Upper lobe of left lung (tissue), 6 donors: Measurements from ENCODE around the gene TSHZ2. TPM values are rescaled to one million over a fixed set of nuclear protein-coding genes. Genes with fewer than 3 reads are reported as not detected.

ENCODE experiments used
- ATAC-seq, 2 donors: fragments of 200-7000 bp; cut with Tn5 transposase; one replicate each; pipeline ENCODE4 v1.9.1; 2022; ENCODE audit warnings: mild to moderate bottlenecking in 2 of 2, moderate library complexity in 2 of 2; ENCODE audit not compliant: low FRiP score in 2 of 2
- DNase-seq, 2 donors: peaks; one replicate each; pipeline ENCODE4 v3.0.0-alpha.2; 2019 to 2020
- H3K27ac ChIP-seq, 4 donors: fragments of 200-600 bp; sonication (generic); one replicate each; pipeline ENCODE4 v1.5.1; 2016 to 2019
- H3K27me3 ChIP-seq, 4 donors: fragments of 200-600 bp; sonication (generic); one replicate each; pipeline ENCODE4 v1.5.1; 2017 to 2019
- H3K36me3 ChIP-seq, 4 donors: fragments of 200-600 bp; sonication (generic); one replicate each; pipeline ENCODE4 v1.5.1; 2016 to 2019
- H3K4me1 ChIP-seq, 4 donors: fragments of 200-600 bp; sonication (generic); one replicate each; pipeline ENCODE4 v1.5.1; 2018 to 2019
- H3K4me3 ChIP-seq, 4 donors: fragments of 200-600 bp; sonication (generic); one replicate each; pipeline ENCODE4 v1.5.1; 2017 to 2019; ENCODE audit warnings: mild to moderate bottlenecking in 2 of 4, moderate library complexity in 1 of 4
- H3K9me3 ChIP-seq, 4 donors: fragments of 200-600 bp; sonication (generic); one replicate each; pipeline ENCODE4 v1.5.1; 2018 to 2019
- EP300 ChIP-seq, 4 donors: sonication (generic); formaldehyde crosslinking; IDR thresholded peaks; one replicate each; pipeline ENCODE4 v1.5.1; 2017; ENCODE audit warnings: antibody characterized with exemption in 4 of 4, control low read depth in 2 of 4
- POLR2A ChIP-seq, 4 donors: fragments of 450-650 bp; IDR thresholded peaks; one replicate each; pipeline ENCODE4 v1.5.1; 2016 to 2017; ENCODE audit warnings: antibody characterized with exemption in 4 of 4, mild to moderate bottlenecking in 2 of 4
- POLR2AphosphoS5 ChIP-seq, 2 donors: sonication (generic); formaldehyde crosslinking; IDR thresholded peaks; one replicate each; pipeline ENCODE4 v1.5.1; 2017; ENCODE audit warnings: antibody characterized with exemption in 2 of 2
- WGBS, 2 donors: methylation state at CpG; one replicate each; pipeline ENCODE4 v1.1.5; 2017 to 2018; 5-methylcytosine and 5-hydroxymethylcytosine counted together
- total RNA-seq, 6 donors: library from RNA; depleted of rRNA in 4 of 6; stranded (reverse); fragments of >200 nt in 4 of 6; gene quantifications; one replicate each; pipeline versions ENCODE4 v1.1.0 to v1.2.1, GENCODE V29; 2016 to 2021
- TF ChIP-seq, protein P1 (sequence below), 6 experiments: fragments of 450-650 bp in 4 of 6; fragments of 200-600 bp in 2 of 6; sonication (generic) in 2 of 6; IDR thresholded peaks; one replicate each; pipeline ENCODE4 v1.5.1; 2016 to 2019; ENCODE audit warnings: antibody characterized with exemption in 6 of 6
- donor health status: DM: no; HTN: no; CAD: no; lungs with moderate emphysema.
- donor health status: DM: no; HTN: yes; CAD: no; lungs with severe emphysema.

The TSHZ2 gene
- total RNA-seq, 6 donors from 2014 or later: 1.8 to 10.0 (median 3.2) TPM

DNA sequence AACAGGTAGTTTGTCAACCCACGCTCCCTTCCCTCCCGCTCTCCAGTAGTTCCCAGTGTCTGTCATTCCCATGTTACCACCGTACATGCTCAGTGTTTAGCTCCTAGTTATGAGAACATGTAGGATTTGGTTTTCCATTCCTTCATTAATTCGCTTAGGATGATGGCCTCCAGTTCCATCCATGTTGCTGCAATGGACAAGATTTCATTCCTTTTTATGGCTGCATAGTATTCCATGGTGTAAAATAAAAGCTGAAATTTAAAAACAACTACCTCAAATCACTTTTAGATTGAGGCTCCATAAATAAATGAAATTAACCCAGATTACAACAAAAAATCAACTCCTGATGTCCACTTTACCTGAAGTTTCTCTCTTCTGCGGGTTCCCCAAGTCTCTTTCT, 430.9 kb downstream of the TSHZ2 start:
- H3K27me3 ChIP-seq: no peaks in the 10 kb centered on the region
- H3K4me1 ChIP-seq: peaks cover 0 to 5% (median 1%) of the 10 kb centered on the region in 4 donors
- TF ChIP-seq POLR2A (IDR thresholded peaks at IDR 0.05) (no peak), POLR2AphosphoS5 (IDR thresholded peaks at IDR 0.05) (no peak), EP300 (IDR thresholded peaks at IDR 0.05) (no peak)
- TF ChIP-seq, protein P1, sequence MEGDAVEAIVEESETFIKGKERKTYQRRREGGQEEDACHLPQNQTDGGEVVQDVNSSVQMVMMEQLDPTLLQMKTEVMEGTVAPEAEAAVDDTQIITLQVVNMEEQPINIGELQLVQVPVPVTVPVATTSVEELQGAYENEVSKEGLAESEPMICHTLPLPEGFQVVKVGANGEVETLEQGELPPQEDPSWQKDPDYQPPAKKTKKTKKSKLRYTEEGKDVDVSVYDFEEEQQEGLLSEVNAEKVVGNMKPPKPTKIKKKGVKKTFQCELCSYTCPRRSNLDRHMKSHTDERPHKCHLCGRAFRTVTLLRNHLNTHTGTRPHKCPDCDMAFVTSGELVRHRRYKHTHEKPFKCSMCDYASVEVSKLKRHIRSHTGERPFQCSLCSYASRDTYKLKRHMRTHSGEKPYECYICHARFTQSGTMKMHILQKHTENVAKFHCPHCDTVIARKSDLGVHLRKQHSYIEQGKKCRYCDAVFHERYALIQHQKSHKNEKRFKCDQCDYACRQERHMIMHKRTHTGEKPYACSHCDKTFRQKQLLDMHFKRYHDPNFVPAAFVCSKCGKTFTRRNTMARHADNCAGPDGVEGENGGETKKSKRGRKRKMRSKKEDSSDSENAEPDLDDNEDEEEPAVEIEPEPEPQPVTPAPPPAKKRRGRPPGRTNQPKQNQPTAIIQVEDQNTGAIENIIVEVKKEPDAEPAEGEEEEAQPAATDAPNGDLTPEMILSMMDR (IDR thresholded peaks at IDR 0.05): no peak
- no peaks in the 10 kb centered on the region for H3K36me3 ChIP-seq
- 95 to 96% methylated on average over 5 of the region's 5 CpGs for WGBS, 2 donors
- no peak overlapping the region for H3K4me3 ChIP-seq
- H3K27ac ChIP-seq: no peak overlapping the region
- no peaks in the 10 kb centered on the region for H3K9me3 ChIP-seq
- ATAC-seq (no peak), DNase-seq (no peak)

DNA sequence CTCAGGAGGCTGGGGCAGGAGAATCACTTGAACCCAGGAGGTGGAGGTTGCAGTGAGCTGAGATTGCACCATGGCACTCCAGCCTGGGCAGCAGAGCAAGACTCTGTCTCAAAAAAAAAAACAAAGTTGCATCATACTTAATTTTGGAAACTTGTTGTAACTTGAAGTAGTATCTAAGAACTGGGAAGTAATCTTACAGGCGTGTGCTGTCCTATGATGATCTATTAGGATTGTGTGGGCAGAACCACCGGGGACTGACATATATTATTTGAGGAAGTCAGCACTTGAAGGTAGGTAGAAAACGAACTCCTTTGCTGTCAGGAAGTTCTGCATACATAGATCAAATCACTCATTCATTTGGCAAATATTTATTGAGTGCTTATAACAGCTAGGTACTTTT, 433.0 kb downstream of the TSHZ2 start:
- WGBS, 2 donors: 33 to 36% methylated on average over 3 of the region's 3 CpGs
- H3K4me3 ChIP-seq: no peak overlapping the region
- no peaks in the 10 kb centered on the region for H3K9me3 ChIP-seq
- H3K36me3 ChIP-seq: no peaks in the 10 kb centered on the region
- peaks cover 0 to 12% (median 7%) of the 10 kb centered on the region in 4 donors for H3K4me1 ChIP-seq
- no peak for TF ChIP-seq EP300 (IDR thresholded peaks at IDR 0.05)
- TF ChIP-seq POLR2A (IDR thresholded peaks at IDR 0.05): no peak
- TF ChIP-seq, protein P1 (IDR thresholded peaks at IDR 0.05): no peak
- TF ChIP-seq POLR2AphosphoS5 (IDR thresholded peaks at IDR 0.05): no peak
- no peaks in the 10 kb centered on the region for H3K27me3 ChIP-seq
- no peak overlapping the region for H3K27ac ChIP-seq
- DNase-seq (no peak), ATAC-seq (no peak)

DNA sequence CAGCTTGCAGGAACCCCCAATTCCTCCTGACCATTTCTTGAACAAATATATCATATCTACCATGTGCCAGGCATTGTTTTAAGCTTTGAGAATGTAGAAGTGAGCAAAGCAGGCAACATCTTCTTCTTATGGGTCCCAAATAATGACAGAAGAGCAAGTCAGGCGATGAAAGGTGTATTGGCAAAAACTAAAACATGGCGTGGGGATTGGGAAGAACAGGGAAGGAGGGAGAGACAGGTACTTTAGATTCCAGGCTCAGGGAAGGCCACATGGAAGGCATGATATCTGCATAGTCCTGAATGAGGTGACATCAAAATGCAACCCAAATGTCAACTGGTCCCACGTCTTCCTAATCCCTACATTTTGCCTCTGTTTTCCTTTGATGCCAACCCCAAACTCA, 434.4 kb downstream of the TSHZ2 start:
- 88 to 89% methylated on average over 3 of the region's 3 CpGs for WGBS, 2 donors
- no peak for ATAC-seq
- no peak overlapping the region for H3K4me3 ChIP-seq
- DNase-seq: no peak
- no peaks in the 10 kb centered on the region for H3K9me3 ChIP-seq
- H3K27me3 ChIP-seq: no peaks in the 10 kb centered on the region
- no peaks in the 10 kb centered on the region for H3K36me3 ChIP-seq
- H3K4me1 ChIP-seq: peaks cover 0 to 12% (median 7%) of the 10 kb centered on the region in 4 donors
- TF ChIP-seq EP300 (IDR thresholded peaks at IDR 0.05): no peak
- TF ChIP-seq, protein P1 (IDR thresholded peaks at IDR 0.05): no peak
- no peak for TF ChIP-seq POLR2A (IDR thresholded peaks at IDR 0.05)
- TF ChIP-seq POLR2AphosphoS5 (IDR thresholded peaks at IDR 0.05): no peak
- H3K27ac ChIP-seq: no peak overlapping the region

DNA sequence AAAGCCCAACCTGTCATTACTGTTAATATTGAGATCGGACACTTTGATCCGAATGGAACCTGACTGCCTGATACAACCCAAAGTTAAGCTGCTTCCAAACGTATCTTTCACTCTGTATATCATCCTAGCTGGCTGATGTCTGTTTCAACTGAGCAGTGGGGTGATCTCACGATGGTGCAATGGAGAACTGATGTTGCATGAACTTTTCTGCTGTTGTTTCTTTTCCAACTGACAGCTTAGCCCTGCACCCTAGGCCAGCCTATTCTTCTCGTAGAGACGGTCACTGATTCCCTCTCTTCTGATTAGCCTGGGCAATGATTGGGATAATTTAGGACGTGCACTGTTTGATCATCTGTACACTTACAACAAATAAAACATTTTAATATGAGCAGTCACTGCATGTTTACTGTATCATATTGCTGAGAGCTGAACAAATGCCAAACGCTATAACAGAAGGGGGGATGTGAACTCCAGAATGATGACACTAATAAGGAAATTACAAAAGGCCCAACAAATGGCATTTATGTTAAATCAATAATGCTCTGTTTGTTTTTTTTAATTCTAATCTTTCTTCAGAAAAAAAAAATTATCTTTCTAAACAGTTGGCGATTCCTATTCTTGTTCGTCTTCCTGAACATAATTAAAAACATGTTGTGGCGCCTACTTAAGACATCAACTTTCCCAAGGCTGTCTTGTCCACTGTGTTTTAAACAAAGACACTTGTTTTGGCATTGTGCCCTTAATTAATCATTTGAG, 436.7 kb downstream of the TSHZ2 start:
- no peaks in the 10 kb centered on the region for H3K36me3 ChIP-seq
- no peaks in the 10 kb centered on the region for H3K27me3 ChIP-seq
- no peak for DNase-seq
- H3K9me3 ChIP-seq: no peaks in the 10 kb centered on the region
- peaks cover 0 to 12% (median 7%) of the 10 kb centered on the region in 4 donors for H3K4me1 ChIP-seq
- TF ChIP-seq EP300 (IDR thresholded peaks at IDR 0.05): no peak
- TF ChIP-seq POLR2AphosphoS5 (IDR thresholded peaks at IDR 0.05): no peak
- TF ChIP-seq POLR2A (IDR thresholded peaks at IDR 0.05): no peak
- TF ChIP-seq, protein P1 (IDR thresholded peaks at IDR 0.05): no peak
- H3K27ac ChIP-seq: peak overlapping the region in 2 of 4 donors; percentile 3 to 51
- WGBS, 2 donors: 46 to 64% methylated on average over 11 of the region's 11 CpGs
- no peak overlapping the region for H3K4me3 ChIP-seq
- peak in 1 of 2 donors; percentile 36 for ATAC-seq

DNA sequence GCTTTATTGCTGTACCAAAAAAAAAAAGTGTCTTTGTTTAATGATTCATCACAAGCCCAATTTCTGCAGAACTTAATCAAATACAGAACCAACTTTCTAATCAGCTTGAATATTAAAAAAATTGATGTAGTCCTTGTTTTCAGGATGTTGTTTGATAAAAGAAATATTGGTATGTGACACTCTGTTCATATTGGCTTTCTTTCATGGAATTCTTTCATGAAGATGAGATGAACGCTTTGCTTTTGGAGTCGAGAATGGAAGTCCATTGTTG, 437.2 kb downstream of the TSHZ2 start:
- ATAC-seq (no peak), DNase-seq (no peak)
- H3K9me3 ChIP-seq: no peaks in the 10 kb centered on the region
- WGBS, 2 donors: 57 to 67% methylated on average over 2 of the region's 2 CpGs
- no peak for TF ChIP-seq EP300 (IDR thresholded peaks at IDR 0.05)
- no peak for TF ChIP-seq POLR2A (IDR thresholded peaks at IDR 0.05)
- TF ChIP-seq POLR2AphosphoS5 (IDR thresholded peaks at IDR 0.05): no peak
- TF ChIP-seq, protein P1 (IDR thresholded peaks at IDR 0.05): no peak
- H3K4me3 ChIP-seq: no peak overlapping the region
- H3K27ac ChIP-seq: no peak overlapping the region
- H3K27me3 ChIP-seq: no peaks in the 10 kb centered on the region
- H3K4me1 ChIP-seq: peaks cover 0 to 12% (median 7%) of the 10 kb centered on the region in 4 donors
- no peaks in the 10 kb centered on the region for H3K36me3 ChIP-seq
